Endothelial cell of umbilical vein (primary cell): ENCODE measurements around the gene HCST. TPM values are rescaled to one million over a fixed set of nuclear protein-coding genes. Genes with fewer than 3 reads are reported as not detected.

Experiments
- BruUV-seq: library from RNA; stranded (reverse); fragments of 400-500 nt; replicated peaks from 2 replicates; lab custom pipeline; 2021; lab: Mats Ljungman, UMichigan
- CTCF ChIA-PET: fragments of 300-600, 350-600 bp; sonication (Branson Sonifier 250); formaldehyde crosslinking; loops from one replicate; lab custom pipeline; 2021; ENCODE audit warnings: antibody characterized with exemption, inconsistent platforms; lab: Charles Lee
- POLR2A ChIA-PET: fragments of 300-600, 350-600 bp; sonication (Branson Sonifier 250); formaldehyde crosslinking; loops from one replicate; lab custom pipeline; 2021; ENCODE audit warnings: antibody characterized with exemption, inconsistent platforms; lab: Charles Lee
- DNase-seq: peaks from one replicate; pipeline ENCODE4 v3.0.0-alpha.2; 2011; ENCODE audit warnings: low read depth, low spot score
- FAIRE-seq: peaks from 2 replicates; lab custom pipeline; 2011; peaks lifted over from hg19 to GRCh38; lab: Jason Lieb, UNC
- H2AFZ ChIP-seq: 2 replicates; pipeline ENCODE4 v1.6.0; 2012; ENCODE audit warnings: low read depth, low read length, control low read depth, inconsistent platforms
- H3K27ac ChIP-seq: 2 replicates; pipeline ENCODE4 v1.5.1; 2011; ENCODE audit warnings: low read depth, mild to moderate bottlenecking, control low read depth, low read length, moderate library complexity; ENCODE audit not compliant: insufficient read depth
- H3K27me3 ChIP-seq, 2 experiments: 2 replicates each; pipeline versions ENCODE4 v1.6.0 to v1.6.1; 2011; ENCODE audit warnings: low read length in 2 of 2, mixed read lengths in 1 of 2; ENCODE audit not compliant: control insufficient read depth in 2 of 2, insufficient read depth in 2 of 2
- H3K36me3 ChIP-seq, 2 experiments: 2 replicates in 1 of 2; 3 replicates in 1 of 2; pipeline ENCODE4 v1.5.1; 2011; ENCODE audit warnings: low read length in 2 of 2, mild to moderate bottlenecking in 1 of 2, moderate library complexity in 1 of 2; ENCODE audit not compliant: control insufficient read depth in 2 of 2, insufficient read depth in 2 of 2; ENCODE audit errors: extremely low read depth in 1 of 2
- H3K4me1 ChIP-seq: 3 replicates; pipeline ENCODE4 v1.5.1; 2011; ENCODE audit warnings: mild to moderate bottlenecking, low read length; ENCODE audit not compliant: control insufficient read depth, insufficient read depth; ENCODE audit errors: extremely low read depth
- H3K4me2 ChIP-seq: 2 replicates; pipeline ENCODE4 v1.6.1; 2011; ENCODE audit warnings: low read length, control low read depth, mixed read lengths; ENCODE audit not compliant: insufficient read depth
- H3K4me3 ChIP-seq, 3 experiments: fragments of 200-600 bp in 1 of 3; sonication (generic), shearing (Covaris generic) in 1 of 3; replicated peaks in 1 of 3; 2 replicates each; pipeline ENCODE4 v1.5.1; 2011 to 2016; ENCODE audit warnings: control low read depth in 3 of 3, low read length in 3 of 3, mild to moderate bottlenecking in 2 of 3, inconsistent platforms in 1 of 3, low read depth in 1 of 3, moderate library complexity in 1 of 3; ENCODE audit not compliant: insufficient read depth in 1 of 3
- H3K79me2 ChIP-seq: 2 replicates; pipeline ENCODE4 v1.6.0; 2012; ENCODE audit warnings: low read length, inconsistent platforms; ENCODE audit not compliant: control insufficient read depth, insufficient read depth
- H3K9ac ChIP-seq: replicated peaks from 2 replicates; pipeline ENCODE3; 2011; ENCODE audit warnings: low read length, control low read depth; ENCODE audit not compliant: insufficient read depth; ENCODE audit errors: extremely low read depth
- H3K9me1 ChIP-seq: replicated peaks from 3 replicates; pipeline ENCODE4 v1.6.0; 2011; ENCODE audit warnings: mild to moderate bottlenecking, low read length; ENCODE audit not compliant: control insufficient read depth, insufficient read depth; ENCODE audit errors: extremely low read depth
- H3K9me3 ChIP-seq: replicated peaks from 2 replicates; pipeline ENCODE4 v1.5.1; 2012; ENCODE audit warnings: low read length, inconsistent platforms; ENCODE audit not compliant: control insufficient read depth, insufficient read depth
- H4K20me1 ChIP-seq: replicated peaks from 2 replicates; pipeline ENCODE3; 2011; ENCODE audit warnings: mild to moderate bottlenecking, low read length; ENCODE audit not compliant: control insufficient read depth, insufficient read depth; ENCODE audit errors: extremely low read depth
- EZH2 ChIP-seq: IDR thresholded peaks from 2 replicates; pipeline ENCODE4 v1.6.1; 2012; ENCODE audit warnings: borderline replicate concordance, low read depth, mild to moderate bottlenecking, moderate library complexity, low read length, inconsistent platforms; ENCODE audit not compliant: severe bottlenecking
- FOS ChIP-seq: IDR thresholded peaks from 2 replicates; pipeline ENCODE4 v1.6.1; 2011; ENCODE audit warnings: mild to moderate bottlenecking, low read length, moderate library complexity, borderline replicate concordance; ENCODE audit not compliant: insufficient read depth
- GATA2 ChIP-seq: IDR thresholded peaks from 2 replicates; pipeline ENCODE4 v1.7.0; 2011; ENCODE audit warnings: low read depth, mild to moderate bottlenecking, moderate library complexity, mixed read lengths, low read length; ENCODE audit not compliant: insufficient read length, insufficient read depth
- JUN ChIP-seq: IDR thresholded peaks from 2 replicates; pipeline ENCODE4 v1.6.1; 2011; ENCODE audit warnings: borderline replicate concordance, low read depth; ENCODE audit not compliant: insufficient read length, insufficient read depth
- MAX ChIP-seq: IDR thresholded peaks from 2 replicates; pipeline ENCODE4 v1.6.1; 2011; ENCODE audit not compliant: insufficient read depth, insufficient read length
- MYC ChIP-seq: IDR thresholded peaks from one replicate; pipeline ENCODE4 v1.6.1; 2011; ENCODE audit warnings: mild to moderate bottlenecking, low read depth, low read length
- POLR2A ChIP-seq: IDR thresholded peaks from 2 replicates; pipeline ENCODE4 v1.6.1; 2012; ENCODE audit warnings: low read depth, mild to moderate bottlenecking, control low read depth, low read length
- POLR2AphosphoS5 ChIP-seq: IDR thresholded peaks from 2 replicates; pipeline ENCODE4 v1.6.1; 2012; ENCODE audit warnings: low read depth, mild to moderate bottlenecking, control low read depth, low read length, moderate library complexity; ENCODE audit not compliant: insufficient read depth
- dilution Hi-C: fragments of 300-500 bp; cut with MboI; formaldehyde crosslinking; loops from one replicate; pipeline ENCODE4 v1.15.0; 2019; ENCODE audit warnings: low sequenced_read_pairs; ENCODE audit not compliant: extremely low pct_ligation_motif_present
- intact Hi-C: fragments of 100-400 bp; cut with micrococcal nuclease; formaldehyde crosslinking; loops from one replicate; pipeline ENCODE4 v1.10.0; 2022
- polyA plus RNA-seq, 4 experiments: library from polyadenylated mRNA; depleted of rRNA in 3 of 4; stranded (reverse) in 3 of 4; unstranded in 1 of 4; fragments of >200 nt; gene quantifications; 2 replicates each; pipeline versions ENCODE4 v1.2.1 to v1.2.3, GENCODE V29; 2011 to 2012; ENCODE audit warnings: missing spikeins in 1 of 4
- total RNA-seq: library from RNA; stranded (reverse); gene quantifications from 2 replicates; pipeline ENCODE4 v1.2.3, GENCODE V29; 2021
- TF ChIP-seq, protein P1 (sequence below), 2 donors: IDR thresholded peaks; 1 replicate in 1 of 2; 2 replicates in 1 of 2; pipeline ENCODE4 v1.5.1; 2011; ENCODE audit warnings: low read length in 2 of 2, mild to moderate bottlenecking in 2 of 2, moderate library complexity in 2 of 2, control low read depth in 1 of 2, inconsistent platforms in 1 of 2, low read depth in 1 of 2; ENCODE audit not compliant: insufficient read depth in 1 of 2; ENCODE audit errors: extremely low read depth in 1 of 2

HCST gene
- total and polyA plus RNA-seq, 2 donors (not counting 3 experiments of a cell fraction or from before 2014, with no cell fraction given), result not detected

- Histone ChIP-seq H3K9me3 (no peaks in the 10 kb centered on the region), H3K4me1 (no peaks in the 10 kb centered on the region), H3K27me3 (peaks cover 37 to 58% of the 10 kb centered on the region in 2 experiments), H3K4me2 (no peak overlapping the region), H3K27ac (no peak overlapping the region), H3K9ac (no peak overlapping the region), H3K9me1 (no peaks in the 10 kb centered on the region), H2AFZ (no peak overlapping the region), H4K20me1 (no peaks in the 10 kb centered on the region), H3K4me3 (no peak overlapping the region), H3K79me2 (no peaks in the 10 kb centered on the region), H3K36me3 (no peaks in the 10 kb centered on the region)
- intact Hi-C loops, result no loop called here
- POLR2A ChIA-PET, result no interaction called here
- DNase-seq, result no peak
- no TSS peak for BruUV-seq
- no peak for TF ChIP-seq POLR2AphosphoS5
- TF ChIP-seq GATA2, result no peak
- no peak for TF ChIP-seq MYC
- no peak for TF ChIP-seq EZH2
- no peak for TF ChIP-seq FOS
- no peak for TF ChIP-seq POLR2A
- no peak for TF ChIP-seq MAX
- TF ChIP-seq, protein P1, sequence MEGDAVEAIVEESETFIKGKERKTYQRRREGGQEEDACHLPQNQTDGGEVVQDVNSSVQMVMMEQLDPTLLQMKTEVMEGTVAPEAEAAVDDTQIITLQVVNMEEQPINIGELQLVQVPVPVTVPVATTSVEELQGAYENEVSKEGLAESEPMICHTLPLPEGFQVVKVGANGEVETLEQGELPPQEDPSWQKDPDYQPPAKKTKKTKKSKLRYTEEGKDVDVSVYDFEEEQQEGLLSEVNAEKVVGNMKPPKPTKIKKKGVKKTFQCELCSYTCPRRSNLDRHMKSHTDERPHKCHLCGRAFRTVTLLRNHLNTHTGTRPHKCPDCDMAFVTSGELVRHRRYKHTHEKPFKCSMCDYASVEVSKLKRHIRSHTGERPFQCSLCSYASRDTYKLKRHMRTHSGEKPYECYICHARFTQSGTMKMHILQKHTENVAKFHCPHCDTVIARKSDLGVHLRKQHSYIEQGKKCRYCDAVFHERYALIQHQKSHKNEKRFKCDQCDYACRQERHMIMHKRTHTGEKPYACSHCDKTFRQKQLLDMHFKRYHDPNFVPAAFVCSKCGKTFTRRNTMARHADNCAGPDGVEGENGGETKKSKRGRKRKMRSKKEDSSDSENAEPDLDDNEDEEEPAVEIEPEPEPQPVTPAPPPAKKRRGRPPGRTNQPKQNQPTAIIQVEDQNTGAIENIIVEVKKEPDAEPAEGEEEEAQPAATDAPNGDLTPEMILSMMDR (IDR thresholded peaks at IDR 0.05; ENCODE audit: extremely low read depth in 1 of 2, insufficient read depth in 1 of 2, low read depth in 1 of 2, low read length in 2 of 2), result no peak
- TF ChIP-seq JUN, result no peak
- CTCF ChIA-PET, result interaction anchor here (0.6 kb wide), 1 partner anchor 42 kb away, joined by 4 read pairs; no protein-coding TSS in a partner anchor
- FAIRE-seq, result no peak
- dilution Hi-C loops, result no loop called here
Observed at GRCh38 chr19:35859414-35859813, 42.9 kb upstream of the HCST start.
